Inflammatory macrophage treated with lipopolysaccharide for 1 hour (primary cell): ENCODE data around the gene INSRR.

Experiments used
- DNase-seq, 2 donors: peaks; one replicate each; pipeline ENCODE4 v3.0.0-alpha.2; 2020 to 2022

The INSRR gene

DNA sequence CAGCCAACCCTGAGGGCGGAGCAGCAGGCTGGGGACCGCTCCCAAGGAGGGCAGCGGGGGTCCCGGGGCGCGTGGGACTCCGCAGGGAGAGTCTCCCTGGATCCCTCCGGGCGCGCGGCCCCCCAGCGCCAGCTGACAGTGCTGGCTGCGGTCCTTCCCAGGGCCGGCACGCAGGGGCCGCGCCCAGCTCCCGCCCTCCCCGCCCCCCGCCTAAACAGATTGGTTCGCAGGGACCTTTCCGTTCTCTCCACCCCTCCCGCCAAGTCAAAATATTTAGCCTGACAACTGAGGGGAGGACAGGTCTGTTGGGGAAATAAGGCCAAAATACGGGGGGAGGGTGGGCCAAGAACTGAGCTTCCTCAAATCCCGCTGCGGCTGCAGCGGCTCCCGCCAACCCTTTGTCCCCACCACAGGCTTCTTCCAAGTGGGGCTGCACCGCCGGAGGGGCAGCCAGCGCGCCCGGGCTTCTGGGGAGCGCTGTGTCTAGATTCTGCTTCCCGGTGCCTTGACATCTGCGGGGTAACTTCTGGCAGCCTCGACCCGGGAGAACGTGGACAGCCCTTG lies at the start of gene INSRR:
TSS of gene INSRR (minus strand) at position 159 of the 564 bp plus-strand sequence. CDS start 496 bp downstream, outside the sequence.
- DNase-seq: no peak

DNA sequence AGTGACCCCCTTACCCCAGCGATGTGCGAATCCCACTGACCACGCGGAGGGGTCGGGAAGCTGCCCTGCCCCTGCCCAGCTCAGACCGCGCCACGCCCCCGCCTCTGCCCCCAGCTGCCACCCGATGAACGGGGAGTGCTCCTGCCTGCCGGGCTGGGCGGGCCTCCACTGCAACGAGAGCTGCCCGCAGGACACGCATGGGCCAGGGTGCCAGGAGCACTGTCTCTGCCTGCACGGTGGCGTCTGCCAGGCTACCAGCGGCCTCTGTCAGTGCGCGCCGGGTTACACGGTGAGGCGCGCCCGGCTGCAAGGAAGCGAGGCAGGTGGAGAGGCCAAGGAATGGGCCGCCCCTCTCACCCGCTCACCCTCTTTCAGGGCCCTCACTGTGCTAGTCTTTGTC lies 49.6 kb upstream of the INSRR start:
- DNase-seq: no peak

DNA sequence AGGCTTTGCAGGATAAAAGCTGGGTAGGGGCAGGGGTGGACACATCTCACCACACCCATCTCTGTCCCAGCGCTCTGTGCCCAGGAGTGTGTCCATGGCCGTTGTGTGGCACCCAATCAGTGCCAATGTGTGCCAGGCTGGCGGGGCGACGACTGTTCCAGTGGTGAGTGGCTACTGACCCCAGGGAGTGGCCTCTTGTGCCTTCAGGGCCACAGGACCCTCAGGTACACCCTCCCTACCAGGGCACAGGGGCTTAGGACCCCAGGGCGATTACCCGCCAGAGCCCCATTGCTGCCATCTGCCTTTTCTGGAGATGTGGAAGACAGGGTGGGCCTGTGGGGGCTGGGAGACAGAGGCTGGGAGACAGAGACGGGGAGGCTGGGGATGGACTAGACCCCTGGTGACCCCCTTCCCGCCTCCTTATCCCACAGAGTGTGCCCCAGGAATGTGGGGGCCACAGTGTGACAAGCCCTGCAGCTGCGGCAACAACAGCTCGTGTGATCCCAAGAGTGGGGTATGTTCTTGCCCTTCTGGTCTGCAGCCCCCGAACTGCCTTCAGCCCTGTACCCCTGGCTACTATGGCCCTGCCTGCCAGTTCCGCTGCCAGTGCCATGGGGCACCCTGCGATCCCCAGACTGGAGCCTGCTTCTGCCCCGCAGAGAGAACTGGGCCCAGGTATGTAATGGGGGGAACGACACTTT lies 47.4 kb upstream of the INSRR start:
- DNase-seq: no peak

DNA sequence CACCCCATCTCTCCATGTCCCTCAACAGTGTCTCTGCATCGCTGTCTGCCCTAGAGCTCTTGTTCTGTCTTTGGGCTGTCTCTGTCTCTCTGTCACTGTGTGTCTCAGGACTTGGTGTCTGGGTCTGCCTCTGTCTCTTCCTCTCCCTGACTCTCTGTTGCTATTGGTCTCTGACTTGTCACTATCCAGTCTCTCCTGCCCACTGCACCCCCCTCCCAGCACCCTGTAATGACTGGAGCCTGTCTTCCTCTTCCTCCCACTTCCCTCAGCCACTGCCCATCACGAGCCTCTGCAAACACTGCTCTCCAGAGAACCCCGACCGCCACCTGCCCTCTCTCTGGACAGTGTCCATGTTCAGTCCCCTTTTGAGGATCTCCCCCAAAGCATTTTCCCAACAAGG lies 46.7 kb upstream of the INSRR start:
- peak; percentile 42 to 62 for DNase-seq

DNA sequence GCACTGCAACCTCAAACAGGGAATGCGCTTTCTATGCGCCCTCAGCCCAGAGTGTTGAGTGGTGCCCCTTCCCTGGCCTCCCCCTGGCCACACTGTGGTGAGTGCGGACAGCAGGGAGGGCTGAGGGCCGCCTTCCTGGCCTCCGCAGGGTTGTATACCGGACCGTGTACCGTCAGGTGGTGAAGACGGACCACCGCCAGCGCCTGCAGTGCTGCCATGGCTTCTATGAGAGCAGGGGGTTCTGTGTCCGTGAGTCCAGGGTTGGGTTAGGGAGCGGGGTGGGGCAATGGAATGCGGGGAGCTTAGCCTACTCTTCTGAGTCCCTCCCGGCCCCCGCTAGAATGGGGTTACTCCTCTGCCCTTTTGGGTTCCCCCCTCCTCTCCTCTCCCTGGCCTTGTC lies 46.3 kb upstream of the INSRR start:
- DNase-seq: no peak

DNA sequence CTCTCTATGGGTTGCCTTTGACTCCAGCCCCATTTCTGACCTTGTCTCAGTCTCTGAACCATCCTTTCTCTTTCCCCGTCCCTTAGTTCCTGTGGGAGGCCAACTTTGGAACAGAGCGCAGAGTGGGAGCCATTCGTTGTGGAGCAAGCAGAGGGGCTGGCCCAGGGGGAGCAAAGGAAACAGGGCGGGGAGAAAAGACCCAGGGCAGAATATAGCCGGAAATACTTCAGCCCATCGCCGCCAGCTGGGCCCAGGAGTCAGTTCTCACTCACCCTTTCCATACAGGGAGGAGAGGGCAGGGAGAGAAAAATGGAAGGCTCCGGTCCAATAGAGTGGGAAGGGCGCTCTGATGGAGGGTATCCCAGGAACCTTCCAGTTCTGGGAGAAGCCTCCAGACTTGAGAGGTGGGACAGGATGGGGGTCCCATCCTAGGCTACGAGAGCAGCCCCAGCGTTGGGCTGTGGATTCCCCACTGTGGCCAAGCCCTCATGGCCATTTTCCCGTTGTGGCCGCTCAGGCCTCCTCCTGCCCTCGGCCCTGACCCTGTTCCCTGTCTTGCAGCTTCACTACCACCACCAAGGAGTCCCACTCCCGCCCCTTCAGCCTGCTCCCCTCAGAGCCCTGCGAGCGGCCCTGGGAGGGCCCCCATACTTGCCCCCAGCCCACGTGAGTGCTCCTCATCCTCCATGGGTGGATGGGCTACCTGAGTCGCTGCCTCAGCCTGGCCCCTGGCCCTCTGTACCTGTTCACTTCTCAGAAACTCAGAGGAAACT lies 45.5 kb upstream of the INSRR start:
- DNase-seq: no peak

DNA sequence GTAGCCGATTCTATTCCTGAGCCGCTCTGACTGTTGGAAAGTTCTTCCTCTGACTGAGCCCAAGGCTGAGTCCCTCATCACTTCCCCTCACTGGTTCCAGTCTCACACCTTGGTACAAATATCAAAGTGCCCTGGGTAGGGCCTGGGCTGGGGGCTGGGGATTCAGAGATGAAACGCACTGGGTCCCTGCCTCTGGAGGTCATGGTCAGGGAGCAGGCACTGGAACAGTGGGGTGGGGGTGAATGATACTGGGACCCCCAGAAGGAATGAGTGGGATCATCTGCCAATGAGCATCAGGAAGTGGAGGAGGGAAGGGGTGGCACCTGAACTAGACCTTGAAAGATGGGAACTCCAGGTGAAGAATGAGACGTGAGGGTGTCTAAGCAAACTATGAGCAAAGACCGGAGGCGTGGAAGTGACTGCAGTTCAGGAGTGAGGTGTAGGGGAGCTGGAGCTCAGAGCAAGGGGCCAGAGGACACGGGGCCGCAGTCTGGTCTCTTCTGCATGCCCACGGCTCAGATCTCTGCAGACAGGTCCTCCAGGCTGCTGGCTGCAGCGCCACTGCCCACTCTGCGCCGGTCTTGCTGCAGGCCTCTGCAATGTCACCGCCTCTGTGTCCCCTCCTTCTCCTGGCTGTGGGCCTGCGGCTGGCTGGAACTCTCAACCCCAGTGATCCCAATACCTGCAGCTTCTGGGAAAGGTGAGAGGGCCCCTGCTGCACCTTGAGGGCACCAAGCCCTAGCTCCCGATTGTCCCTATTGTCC lies 44.6 kb upstream of the INSRR start:
- DNase-seq: no peak

DNA sequence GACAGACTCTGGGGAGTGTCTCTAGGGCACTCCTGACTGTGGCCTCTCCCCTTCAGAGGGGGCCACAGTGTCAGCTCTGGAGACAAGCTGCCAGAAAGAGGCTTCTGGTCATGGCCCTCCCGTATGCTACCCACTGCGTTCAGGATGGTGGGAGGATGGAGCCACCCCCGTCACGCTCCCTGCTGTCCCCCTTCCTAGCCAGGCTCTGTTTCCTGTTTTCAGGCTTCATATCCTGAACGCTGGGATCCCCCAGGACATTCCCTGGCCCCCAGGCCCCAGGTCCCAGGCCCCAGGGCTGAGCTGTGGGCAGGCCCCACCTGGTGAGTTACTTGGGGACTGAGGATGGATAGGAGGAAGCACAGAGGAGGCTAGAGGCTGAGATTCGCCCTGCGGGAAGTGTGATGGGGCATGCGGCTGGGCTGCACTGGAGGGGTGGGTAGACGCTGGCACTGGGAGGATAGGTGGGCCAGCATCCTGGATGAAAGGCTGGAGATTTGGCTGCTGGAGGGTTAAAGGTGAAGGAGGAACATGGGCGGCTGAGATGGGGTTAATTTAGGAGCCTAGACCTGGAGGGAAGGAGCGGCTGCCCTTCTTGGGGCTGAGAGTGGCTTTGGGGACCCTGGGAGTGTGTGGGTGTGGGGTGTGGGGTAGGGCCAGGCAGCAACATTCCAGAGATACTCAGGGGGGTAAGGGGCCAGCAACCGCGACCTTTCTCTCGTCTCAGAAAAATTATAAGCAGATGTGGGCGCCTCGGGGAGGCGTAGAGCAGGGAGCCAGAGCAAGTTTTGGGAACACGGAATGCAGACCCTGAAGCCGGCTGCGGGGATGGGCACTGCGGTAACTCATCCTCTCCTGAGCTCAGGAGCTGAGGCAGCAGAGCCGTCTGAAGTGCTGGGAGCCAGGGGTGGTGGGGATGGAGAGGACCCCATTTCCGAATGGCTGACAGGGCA lies 43.3 kb upstream of the INSRR start:
- DNase-seq: no peak

DNA sequence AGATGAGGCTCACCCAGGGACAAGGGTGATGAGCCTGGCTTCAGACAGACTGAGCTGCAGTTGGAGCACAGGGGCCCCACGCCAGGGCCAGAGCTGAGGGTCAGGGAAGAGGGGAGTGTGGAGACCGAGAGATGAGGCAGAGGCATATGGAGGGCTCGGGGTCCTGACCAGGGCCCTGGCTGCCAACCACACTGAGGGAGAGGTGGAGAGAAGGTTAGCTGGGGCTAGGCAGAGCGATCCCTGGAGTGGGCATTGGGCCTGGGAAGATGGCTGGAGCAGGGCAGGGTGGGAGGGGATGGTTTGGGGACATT lies 42.6 kb upstream of the INSRR start:
- DNase-seq: no peak

DNA sequence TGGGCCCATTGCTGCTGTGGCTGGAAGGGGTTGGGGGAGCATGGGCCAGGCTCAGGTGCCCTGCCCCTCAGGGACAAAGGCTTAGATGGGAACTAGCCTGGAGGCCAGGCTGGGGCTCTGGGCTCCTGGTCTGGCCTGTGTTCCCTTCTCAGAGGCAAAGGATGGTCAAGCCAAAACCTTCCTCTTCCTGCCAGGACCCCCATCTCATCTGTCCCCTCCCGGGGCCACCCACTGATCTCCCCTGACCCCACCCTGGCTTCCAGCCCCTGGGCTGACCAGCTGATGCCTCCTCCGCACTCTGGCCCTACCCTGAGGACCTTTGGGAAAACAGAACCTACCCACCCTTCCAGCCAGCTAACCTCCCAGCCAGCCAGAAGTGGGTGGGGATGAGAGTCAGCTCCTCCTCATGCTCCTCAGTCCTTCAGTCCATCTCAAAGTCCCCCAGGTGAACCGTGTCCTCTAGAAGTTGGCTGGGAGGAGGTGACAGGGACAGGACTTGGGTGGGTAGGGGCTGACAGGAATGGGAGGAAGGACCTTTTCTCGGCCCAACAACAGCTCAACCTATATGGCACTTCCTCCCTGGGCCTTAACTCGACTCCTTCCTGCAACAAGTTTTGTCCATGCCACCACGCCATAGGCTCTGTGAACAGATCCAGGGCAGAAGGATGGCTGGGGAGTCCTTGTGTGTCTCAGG lies 42.1 kb upstream of the INSRR start:
- DNase-seq: no peak

DNA sequence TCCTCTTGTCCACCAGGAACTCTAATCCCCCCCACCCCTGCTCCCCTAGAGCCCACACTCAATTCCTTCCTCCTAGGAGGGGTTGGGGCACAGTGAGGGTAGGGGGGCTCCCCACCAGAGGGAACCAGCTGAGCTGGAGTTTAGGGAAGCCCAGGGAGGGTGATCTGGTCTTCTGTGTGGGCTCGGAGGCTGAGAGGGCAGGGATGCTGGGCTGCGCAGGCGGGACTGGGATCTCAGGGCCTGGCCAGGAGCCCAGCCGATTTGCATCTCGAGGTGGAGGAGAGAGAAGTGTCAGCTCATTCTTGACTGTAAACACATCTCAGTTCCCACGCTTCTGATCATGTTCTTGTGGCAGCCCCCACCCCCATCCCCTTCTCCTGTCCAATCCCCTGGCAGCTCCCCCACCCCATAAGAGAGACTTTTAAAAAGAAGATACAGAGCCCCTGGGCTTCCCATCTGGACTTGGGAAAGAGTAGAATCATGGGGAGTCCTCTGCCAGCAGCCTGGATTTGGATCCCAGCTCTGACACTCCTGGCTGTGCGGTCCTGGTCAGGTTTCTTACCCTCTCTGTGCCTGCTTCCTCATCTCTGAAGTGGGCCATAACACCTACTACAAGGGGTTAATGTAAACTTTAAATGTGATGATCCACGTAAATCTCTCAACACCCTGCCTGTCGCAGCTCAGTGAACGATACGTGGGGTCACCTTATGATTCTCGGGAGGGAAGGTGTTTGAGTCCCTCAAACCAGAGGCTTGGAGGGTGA lies 41.2 kb upstream of the INSRR start:
- DNase-seq: peak in 1 of 2 donors; percentile 55

DNA sequence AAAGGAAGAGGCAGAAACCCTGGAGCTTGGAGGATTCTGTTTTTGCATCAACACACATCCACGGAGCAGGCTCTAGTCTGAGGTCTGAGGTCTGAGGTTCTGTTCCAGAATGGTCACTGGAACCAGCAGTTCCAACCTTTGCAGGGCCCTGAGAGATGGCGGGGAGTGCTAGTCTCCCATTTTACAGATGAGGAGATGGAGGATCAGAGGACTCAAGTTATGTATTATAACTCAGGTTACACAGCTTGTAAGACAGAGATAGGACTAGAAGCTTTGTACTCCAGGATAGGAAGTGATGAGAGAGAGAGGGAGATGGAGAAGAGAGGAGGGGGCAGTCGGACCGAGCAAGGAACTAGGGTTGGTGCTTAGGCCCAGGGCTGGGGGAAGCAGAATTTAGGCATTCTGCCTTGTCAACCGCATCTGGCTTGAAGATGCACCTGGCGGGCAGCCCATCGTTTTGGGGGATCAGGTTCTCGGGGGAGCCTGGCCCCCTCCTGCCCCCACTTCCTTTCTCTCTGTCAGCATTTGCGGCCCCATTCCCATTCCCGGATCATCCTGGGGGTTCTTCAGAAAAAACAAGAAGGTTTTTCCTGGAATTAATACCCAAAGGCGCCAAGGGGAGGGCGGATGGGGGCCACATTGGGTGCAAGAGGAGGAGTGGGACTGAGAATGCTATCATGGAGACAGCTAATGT lies 40.2 kb upstream of the INSRR start:
- DNase-seq: no peak

DNA sequence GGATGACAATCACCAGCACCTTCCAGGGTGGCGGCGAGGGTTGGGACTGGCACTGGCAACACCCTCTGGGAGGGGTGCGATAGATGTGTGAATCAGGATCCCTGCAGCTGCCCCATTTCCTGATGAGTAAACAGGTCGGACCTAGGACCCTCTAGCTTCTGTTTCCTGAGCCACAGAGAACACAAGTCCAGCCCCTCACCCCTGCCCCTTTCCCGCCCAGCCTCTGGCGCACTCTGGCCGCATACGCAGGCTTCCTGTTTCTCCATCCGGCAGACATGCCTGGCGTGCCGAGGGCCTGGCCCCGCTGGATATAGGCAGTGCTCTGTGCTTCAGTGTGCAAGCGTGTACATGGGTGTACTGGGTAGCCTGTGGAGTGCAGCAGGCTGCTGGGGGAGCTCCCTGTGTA lies 39.2 kb upstream of the INSRR start:
- DNase-seq: no peak

DNA sequence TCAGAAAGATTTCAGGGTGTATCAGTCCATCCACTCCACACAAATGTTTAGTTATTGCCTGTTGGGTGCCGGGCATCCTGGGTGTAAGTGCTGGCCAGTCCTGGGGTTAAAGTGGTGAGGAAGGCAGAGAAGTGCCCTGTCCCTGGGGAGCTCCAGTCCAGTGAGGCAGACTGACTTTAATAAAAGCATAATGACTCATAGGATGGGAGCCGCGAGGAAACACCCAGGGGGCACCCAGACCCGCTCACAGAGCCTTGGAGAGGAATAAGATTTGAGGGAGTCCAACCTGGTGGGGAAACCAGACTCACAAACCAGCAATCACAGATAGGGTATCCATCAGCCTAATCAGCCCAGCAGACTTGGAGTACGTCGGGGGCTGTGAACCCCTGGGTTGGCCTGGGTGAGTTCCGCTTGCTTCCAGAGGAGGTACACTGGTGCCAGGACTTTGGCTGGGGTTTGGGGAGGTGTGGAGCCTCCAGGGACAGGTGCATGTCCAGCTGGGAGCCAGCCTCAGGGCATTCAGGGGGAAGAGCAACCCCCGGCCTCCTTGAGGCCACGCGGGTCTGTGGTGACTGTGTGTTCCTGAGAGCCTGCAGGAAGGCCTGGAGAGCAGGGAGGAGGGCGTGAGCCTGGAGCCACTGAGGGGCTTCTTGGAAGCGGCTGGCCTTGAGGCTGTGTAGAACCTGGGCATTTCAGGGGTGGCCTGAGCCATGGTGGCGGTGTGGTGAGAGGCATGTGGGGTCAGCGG lies 38.3 kb upstream of the INSRR start:
- DNase-seq: no peak

DNA sequence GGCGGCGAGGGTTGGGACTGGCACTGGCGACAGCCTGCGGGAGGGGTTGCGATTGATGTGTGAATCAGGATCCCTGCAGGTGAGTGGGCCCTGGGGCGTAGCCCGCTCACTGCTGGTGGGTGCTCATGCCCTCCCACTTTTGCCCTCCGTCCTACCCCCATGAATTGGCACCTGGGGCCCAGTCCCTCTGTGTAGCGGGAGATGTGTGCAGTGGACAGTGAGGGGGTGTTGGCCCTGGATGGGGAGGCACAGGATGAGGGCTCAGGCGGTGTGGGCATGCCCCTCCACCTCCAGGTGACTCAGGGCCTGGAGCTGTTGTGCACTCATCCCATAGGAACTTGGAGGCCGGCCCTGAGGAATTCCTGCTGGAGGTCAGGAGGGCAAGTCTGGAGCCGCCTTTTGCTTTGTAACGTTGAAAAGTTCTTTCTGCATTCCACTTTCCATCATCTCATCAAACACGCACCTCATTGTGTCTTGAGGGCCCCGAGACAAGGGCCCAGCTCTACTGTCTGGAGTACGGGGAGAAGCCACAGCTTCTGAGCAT lies 37.6 kb upstream of the INSRR start:
- no peak for DNase-seq

DNA sequence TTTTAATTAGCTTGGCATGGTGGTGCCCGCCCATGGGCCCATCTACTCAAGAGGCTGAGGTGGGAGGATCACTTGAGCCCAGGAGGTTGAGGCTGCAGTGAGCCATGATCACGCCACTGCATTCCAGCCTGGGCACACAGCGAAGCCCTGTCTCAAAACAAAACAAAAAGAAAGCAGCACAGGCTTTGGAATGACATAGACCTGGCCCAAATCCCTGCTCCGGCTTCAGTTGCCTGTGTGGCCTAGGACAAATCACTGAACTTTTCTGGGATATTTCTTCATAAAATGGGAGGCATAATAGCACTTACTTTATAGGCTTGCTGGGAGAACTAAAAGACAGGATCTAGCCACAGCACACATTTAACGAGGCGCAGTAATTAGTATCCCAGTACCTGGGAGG lies 37.0 kb upstream of the INSRR start:
- DNase-seq: no peak

DNA sequence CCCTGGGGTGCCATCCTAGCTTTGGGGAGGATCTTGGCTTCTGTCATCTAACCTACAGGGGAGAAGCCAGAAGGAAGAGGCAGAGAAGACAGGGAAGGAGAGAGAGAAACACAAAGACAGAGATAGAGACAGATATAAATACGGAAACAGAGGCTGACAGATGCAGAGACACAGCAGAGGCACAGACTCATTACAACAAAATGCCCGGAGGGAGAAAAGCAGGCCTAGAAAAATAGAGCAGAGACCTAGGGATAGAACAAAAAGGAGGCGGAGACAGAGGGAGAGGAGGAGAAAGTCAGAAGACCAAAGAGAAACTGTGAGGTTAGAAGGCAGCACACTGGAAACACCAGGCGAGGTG lies 36.5 kb upstream of the INSRR start:
- DNase-seq: no peak

DNA sequence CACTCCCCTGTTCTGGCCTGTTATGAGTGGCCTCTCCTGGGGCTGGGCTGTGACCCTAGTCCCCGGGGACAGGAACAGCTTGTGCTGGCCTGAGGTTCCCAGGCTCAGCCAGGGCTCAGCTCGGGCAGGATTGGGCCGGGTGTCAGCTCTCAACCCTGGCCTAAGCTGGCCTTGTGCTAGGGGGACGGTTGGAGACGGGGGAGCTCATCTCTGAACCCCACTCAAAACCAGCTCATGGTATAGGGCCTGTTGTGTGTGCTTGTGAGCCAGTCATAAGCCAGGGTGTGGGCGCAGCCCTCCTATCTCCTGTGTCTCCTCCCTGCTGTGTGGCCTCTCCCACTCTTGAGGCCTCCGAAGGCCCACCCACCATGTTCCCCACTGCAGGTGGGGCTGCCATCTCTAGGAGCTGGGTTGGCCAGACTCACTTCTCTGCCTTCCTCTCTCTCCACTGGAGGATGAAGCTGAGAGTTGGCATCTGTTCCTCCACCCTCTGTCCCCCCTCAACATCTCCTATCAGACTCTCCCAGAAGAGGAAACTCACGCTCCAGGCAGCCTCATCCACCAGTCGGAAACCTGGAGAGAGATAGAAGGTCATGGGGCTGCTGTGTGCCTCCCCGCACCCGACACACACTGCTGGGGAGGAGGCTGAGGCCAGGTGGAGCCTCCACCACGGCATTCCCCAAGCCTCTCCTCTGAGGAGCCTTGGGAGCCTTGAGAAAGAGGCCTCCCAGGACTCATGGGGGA lies 36.0 kb upstream of the INSRR start:
- DNase-seq: no peak

DNA sequence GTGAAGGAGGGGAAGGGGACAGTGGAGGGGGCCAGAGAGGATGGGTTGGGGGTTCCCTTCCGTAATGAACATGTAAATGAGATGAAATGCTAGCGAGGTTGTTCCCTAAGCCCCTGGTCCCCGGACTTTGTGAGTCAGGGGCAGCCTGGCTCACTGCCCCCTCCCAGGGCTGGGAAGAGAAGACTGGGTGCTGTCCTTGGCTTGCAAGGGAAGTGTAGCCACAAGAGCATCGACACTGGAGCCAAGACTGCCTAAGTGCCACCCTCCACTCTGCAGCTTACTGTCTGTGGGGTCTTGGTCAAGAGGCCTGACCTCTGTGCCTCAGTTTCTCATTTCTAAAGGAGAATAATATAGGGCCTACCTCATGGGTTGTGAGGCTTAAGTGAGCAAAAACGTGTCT lies 35.1 kb upstream of the INSRR start:
- DNase-seq: no peak
